Measurements from ENCODE around the gene AQP12A.
"Not testable (repeated sequence)": the region's sequence is repeated elsewhere in the genome, so short reads cannot be mapped to it uniquely, and the experiment has no call there.

AQP12A gene, protein sequence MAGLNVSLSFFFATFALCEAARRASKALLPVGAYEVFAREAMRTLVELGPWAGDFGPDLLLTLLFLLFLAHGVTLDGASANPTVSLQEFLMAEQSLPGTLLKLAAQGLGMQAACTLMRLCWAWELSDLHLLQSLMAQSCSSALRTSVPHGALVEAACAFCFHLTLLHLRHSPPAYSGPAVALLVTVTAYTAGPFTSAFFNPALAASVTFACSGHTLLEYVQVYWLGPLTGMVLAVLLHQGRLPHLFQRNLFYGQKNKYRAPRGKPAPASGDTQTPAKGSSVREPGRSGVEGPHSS

GRCh38 chr2:240691631-240692420, at the start of gene AQP12A:
Gene AQP12A (plus strand): TSS chr2:240691866. CDS start chr2:240691914, 48 bp downstream.
- not testable (repeated sequence) for DNase-seq

- no peak for DNase-seq
Observed at GRCh38 chr2:240642061-240642805, 49.4 kb upstream of the AQP12A start.

GRCh38 chr2:240642806-240643092, 48.9 kb upstream of the AQP12A start:
- DNase-seq: no peak

GRCh38 chr2:240643093-240643810, 48.4 kb upstream of the AQP12A start:
- DNase-seq: no peak

DNA sequence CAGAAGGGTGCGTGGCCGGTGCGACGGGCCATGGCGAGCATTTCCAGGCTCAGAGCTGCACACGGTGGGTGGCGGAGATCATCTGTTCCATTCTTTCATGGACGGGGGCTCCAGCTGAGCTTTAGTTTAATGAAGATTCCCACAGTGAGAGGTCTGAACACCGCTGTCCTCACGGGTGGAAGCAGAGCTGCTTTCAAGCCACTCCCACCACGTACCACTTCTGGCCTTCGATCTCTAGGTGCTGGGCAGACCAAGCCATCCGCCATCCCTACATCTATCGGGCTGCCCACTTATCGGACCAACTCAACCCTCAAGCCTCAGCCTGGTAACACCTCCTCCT, 47.9 kb upstream of the AQP12A start:
- DNase-seq: no peak

GRCh38 chr2:240644171-240644651, 47.5 kb upstream of the AQP12A start:
- no peak for DNase-seq

GRCh38 chr2:240644859-240645301, 46.8 kb upstream of the AQP12A start:
- no peak for DNase-seq

GRCh38 chr2:240645346-240645745, 46.3 kb upstream of the AQP12A start:
- no peak for DNase-seq

GRCh38 chr2:240645801-240646175, 45.9 kb upstream of the AQP12A start:
- DNase-seq: no peak

GRCh38 chr2:240646176-240646899, 45.3 kb upstream of the AQP12A start:
- DNase-seq: no peak

- DNase-seq: no peak
Observed at GRCh38 chr2:240646900-240647502, 44.7 kb upstream of the AQP12A start.

DNA sequence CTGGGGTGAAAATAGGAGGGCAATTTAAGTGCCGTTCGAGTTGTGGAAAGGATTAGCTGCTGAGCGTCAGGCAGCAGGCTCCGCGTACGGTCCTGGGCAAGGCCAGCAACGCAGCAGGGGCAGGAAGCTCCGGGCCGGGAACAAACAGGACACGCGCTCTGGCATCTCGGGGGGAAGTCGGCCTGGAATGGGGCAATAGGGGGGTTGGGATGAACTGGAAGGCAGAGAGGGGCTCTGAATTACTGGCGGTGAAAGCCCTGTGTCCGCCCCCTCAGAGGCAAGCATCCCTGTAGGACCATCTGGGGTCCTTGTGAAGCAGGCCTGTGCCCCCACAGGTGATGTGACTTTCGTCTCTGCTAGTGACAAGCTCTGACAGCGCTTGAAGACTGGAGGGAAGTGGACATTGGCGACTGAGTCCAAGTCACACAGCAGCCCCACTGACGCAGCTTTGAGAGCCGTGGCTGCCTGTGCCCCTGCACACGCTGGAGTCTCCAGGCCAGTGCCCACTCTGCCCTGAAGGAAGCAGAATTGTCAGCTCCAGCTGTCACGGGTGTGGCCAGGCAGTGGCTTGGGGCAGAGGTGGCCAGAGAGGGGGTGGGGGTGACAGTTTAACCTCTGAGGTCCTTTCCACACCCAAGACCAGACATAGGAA, 44.0 kb upstream of the AQP12A start:
- no peak for DNase-seq

DNA sequence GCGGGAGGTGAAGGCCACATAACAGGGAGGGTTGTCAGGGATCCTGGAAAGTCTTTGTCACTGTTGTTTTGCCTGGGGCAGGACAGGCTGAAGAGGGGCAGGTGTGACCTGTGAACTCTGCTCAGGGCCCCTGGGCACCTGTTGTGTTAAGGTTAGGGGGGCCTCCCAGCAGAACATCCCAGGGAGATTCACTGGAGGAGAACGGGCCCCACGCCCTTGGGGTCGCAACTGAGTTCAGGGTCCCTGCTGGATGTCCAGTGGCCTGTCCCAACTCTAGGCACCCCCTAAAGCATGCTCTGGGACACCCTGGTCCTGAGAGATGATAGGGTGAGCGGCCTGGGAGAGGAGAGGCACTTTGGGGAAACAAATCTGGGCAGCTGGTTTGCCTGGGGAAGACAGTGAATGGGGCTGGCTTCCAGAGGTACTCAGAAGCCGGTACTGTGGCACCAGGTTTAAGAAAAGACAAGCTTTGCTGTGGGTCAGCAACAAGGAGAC, 43.5 kb upstream of the AQP12A start:
- no peak for DNase-seq

DNA sequence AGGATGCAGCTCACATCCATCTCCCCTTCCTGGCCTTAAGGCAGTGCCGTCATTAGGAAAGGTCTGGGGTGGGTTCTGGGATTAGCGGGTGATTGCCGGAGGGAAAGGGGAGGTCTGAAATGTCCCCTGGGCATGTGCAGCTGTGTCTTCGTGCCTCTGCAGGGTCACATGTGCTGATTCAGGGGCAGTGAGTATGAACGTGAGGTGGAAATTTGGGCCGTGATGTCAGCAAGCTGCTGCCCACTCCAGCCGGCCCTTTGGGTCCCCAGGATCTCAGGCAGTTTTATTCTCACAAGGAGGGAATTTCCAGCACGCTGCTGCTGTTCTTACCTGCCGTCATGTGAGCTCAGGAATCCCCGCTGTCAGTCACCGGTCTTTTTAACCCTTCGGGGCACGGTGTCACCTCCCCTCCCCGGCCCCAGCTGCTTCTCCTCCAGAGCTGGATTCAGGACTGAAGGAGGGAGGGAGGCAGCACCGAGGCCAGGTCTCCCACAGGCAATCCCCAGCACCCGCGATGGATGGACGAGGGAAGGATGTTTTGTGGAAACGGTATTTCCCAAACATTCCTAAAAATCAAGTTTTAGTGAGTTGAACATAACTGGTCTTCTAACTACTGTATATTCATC, 42.9 kb upstream of the AQP12A start:
- DNase-seq: no peak

DNA sequence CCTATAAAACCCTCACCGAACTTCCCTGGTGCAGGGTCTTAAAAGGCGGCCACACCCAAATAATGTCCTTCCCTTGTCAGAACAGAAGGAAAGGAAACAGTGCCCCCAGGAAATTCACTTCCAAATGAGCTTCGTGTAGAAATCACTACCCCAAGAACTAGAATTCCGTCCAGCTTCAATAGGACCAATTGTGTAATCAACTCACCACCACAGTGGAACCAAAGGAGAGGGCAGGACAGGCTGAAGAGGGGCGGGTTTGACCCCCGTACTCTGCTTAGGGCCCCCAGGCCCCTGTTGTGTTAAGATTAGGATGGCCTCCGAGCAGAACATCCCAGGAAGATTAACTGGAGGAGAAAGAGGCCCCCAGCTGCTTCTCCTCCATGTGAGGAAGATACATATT, 42.3 kb upstream of the AQP12A start:
- no peak for DNase-seq

GRCh38 chr2:240650254-240650965, 41.3 kb upstream of the AQP12A start:
- DNase-seq: no peak

DNA sequence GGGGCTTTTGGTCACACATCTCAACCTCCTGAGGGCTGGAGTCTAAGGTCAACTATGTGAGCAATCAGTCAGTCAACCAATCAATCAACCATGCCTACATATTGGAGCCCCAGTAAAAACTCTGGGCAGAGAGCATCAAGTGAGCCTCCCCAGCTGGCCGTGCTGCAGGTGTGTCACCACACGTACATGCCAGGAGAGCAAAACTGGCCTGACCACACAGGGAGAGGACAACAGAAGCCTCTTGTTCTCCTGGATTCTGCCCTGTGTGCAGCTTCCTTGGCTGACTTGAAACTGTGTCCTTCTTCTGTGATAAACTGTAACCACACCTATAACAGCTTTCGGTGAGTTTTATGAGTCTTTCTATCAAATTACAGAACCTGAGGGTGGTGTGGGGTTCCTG, 40.5 kb upstream of the AQP12A start:
- no peak for DNase-seq

DNA sequence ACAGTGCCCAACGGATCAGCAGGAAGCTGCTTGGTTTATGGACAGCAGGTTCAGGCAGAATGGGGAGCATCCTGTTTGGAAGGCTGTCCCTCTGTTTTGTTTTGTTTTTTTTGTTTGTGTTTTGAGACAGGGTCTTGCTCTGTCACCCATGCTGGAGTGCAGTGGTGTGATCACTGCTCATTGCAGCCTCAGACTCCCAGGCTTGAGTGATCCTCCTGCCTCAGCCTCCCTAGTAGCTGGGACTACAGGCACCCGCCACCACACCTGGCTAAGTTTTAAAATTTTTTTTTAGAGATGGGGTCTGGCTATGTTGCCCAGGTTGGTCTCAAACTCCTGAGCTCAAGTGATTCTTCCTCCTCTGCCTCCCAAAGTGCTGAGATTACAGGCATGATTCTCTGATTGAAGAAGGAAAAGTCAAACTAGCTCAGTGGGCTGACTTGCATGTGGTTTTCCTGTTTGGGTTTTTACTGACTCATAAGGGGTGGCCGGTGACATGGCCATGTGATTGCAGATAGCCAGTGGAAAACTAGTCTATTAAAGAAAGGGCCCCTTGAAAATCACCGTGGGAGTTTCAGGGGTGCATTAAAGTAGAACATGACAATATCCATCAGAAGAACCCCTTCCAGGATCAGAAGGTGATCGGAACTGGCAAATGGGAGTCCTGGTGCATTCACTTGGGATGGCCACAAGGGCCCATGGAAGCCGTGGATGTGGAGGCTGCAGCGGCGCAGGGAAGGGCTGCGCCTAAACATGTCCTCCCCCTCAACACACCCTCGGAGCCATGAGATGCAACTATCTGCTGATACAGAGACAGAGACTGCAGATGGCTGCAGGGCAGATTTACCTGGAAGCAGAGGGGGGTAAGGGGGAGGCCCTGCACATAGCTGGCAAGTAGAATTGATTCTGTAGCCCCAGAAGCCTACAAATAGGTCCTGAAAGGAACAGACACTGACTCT, 35.5 kb upstream of the AQP12A start:
- no peak for DNase-seq

DNA sequence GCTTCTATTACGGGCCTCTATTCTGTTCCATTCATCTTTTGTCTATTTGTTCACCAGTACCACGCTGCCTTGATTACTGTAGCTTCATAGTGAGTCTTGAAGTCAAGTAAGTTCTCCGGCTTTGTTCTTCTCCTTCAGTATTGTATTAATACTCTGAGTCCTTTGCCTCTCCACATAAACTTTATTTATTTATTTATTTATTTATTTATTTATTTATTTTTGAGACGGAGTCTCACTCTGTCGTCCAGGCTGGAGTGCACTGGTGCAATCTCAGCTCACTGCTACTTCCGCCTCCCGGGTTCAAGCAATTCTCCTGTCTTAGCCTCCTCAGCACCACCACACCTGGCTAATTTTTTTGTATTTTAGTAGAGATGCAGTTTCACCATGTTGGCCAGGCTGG, 31.8 kb upstream of the AQP12A start:
- DNase-seq: not testable (repeated sequence)

All from NCI-H345 (cell line).